Measurements from ENCODE around the gene MRPL33.

MRPL33 gene

GRCh38 chr2:27779417-27780055, 8.0 kb downstream of the MRPL33 start:
- no peak for DNase-seq (ENCODE audit: low read depth)
- TF ChIP-seq, protein P1, sequence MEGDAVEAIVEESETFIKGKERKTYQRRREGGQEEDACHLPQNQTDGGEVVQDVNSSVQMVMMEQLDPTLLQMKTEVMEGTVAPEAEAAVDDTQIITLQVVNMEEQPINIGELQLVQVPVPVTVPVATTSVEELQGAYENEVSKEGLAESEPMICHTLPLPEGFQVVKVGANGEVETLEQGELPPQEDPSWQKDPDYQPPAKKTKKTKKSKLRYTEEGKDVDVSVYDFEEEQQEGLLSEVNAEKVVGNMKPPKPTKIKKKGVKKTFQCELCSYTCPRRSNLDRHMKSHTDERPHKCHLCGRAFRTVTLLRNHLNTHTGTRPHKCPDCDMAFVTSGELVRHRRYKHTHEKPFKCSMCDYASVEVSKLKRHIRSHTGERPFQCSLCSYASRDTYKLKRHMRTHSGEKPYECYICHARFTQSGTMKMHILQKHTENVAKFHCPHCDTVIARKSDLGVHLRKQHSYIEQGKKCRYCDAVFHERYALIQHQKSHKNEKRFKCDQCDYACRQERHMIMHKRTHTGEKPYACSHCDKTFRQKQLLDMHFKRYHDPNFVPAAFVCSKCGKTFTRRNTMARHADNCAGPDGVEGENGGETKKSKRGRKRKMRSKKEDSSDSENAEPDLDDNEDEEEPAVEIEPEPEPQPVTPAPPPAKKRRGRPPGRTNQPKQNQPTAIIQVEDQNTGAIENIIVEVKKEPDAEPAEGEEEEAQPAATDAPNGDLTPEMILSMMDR (conservative IDR thresholded peaks at IDR 0.05; ENCODE audit: low read depth, low read length), result no peak
- H3K4me3 ChIP-seq (ENCODE audit: low read depth, low read length), result no peak overlapping the region

GRCh38 chr2:27781496-27781895, 10.0 kb downstream of the MRPL33 start:
- TF ChIP-seq, protein P1 (conservative IDR thresholded peaks at IDR 0.05; ENCODE audit: low read depth, low read length), result no peak
- no peak overlapping the region for H3K4me3 ChIP-seq (ENCODE audit: low read depth, low read length)
- no peak for DNase-seq (ENCODE audit: low read depth)

- DNase-seq (ENCODE audit: low read depth), result no peak
- H3K4me3 ChIP-seq (ENCODE audit: low read depth, low read length), result no peak overlapping the region
- TF ChIP-seq, protein P1 (conservative IDR thresholded peaks at IDR 0.05; ENCODE audit: low read depth, low read length), result no peak
Measured at GRCh38 chr2:27782701-27783100, 11.2 kb downstream of the MRPL33 start.

- TF ChIP-seq, protein P1 (conservative IDR thresholded peaks at IDR 0.05; ENCODE audit: low read depth, low read length), result no peak
- H3K4me3 ChIP-seq (ENCODE audit: low read depth, low read length), result no peak overlapping the region
- no peak for DNase-seq (ENCODE audit: low read depth)
Measured at GRCh38 chr2:27790796-27791195, 19.3 kb downstream of the MRPL33 start.

DNA sequence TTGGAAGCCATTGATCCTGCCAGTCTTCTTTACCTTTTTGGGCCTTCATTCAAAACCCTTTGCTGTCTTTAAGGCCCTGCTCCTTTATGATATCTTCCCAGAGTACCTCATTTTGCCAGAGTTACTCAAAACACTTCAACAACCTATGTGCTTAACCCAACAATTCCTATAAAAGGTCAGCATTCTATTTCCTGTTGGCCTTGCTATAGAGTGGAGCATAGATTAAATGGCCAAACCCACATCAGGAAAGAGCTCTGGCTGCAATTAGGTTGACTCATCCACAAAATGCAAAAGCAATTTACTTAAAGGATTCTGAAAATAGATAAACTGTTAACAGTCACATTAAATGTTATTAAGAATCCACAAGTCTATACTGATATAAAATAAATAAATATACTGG, 21.2 kb downstream of the MRPL33 start:
- no peak overlapping the region for H3K4me3 ChIP-seq (ENCODE audit: low read depth, low read length)
- DNase-seq (ENCODE audit: low read depth), result peak; percentile 49
- TF ChIP-seq, protein P1 (conservative IDR thresholded peaks at IDR 0.05; ENCODE audit: low read depth, low read length), result no peak

DNA sequence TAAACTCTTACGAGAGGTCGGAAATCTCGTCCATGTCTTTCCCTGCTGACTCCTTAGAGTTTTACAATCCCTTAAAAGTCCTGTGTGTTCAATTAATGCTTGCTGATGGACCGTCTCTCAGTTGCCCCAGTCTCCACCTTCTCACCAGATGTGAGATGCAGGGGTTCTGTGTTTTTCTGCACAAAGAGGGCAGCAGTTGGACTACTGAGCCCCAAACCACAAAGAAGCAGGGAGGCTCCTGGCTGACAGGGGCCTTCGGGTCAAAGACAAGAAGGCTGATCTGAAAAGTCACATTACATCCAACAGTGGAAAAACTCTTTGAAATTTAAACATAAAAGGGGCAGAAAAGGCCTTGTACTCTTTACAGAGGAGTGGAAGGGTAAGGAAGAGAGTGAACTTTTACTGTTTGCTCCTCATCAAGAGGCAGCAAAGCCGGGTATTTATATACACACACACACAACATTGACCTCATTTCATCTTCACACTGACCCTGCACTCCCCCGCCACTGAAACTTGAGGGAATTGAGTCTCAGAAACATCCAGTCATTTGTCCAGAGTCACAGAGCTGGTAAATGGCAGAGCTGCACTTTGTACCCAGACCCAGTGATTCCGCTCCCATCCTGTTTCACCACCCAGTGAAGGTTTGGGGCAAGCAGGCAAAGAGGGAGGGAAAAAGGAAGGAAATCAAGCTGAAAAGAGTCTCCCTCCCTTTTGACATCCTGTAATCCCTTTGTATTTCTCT, 23.7 kb downstream of the MRPL33 start:
- TF ChIP-seq, protein P1 (conservative IDR thresholded peaks at IDR 0.05; ENCODE audit: low read depth, low read length), result no peak
- peak; percentile 27 for DNase-seq (ENCODE audit: low read depth)
- no peak overlapping the region for H3K4me3 ChIP-seq (ENCODE audit: low read depth, low read length)

- TF ChIP-seq, protein P1 (conservative IDR thresholded peaks at IDR 0.05; ENCODE audit: low read depth, low read length), result no peak
- H3K4me3 ChIP-seq (ENCODE audit: low read depth, low read length), result no peak overlapping the region
- DNase-seq (ENCODE audit: low read depth), result no peak
Measured at GRCh38 chr2:27795868-27796277, 24.4 kb downstream of the MRPL33 start.

All from choroid plexus epithelial cell (primary cell).